ENCODE data around the gene PLA2G2F.

PLA2G2F gene

DNA sequence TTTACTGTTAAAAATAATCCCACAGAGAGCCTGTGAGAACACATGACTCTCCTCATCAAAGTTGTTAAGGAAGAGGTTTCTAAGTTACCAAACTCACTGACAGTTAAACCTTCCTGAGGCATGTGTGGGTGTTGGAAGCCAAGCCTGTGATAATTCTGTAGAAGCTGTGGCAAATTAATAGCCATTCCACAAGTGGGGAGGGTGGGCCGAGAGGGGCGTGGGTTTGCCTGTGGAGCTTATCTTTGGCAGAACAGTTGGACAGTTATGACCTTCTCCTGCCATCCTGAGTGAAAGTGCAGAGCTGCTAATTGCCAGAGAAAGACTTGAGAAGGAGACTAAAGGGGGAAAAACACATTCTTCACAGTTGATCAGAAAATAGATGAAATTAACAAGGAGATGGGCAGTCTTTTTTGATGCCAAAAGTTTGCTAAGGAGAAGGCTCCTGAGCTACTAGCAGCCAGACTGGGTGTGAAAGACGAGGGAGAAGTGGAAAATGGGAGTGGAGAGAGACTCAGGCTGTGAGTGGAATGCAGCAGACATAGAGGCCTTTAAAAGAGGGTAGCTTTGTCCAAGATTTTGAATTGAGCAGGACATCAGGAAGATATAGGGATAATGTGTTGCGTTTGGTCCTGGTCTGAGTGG is 48.8 kb downstream of the PLA2G2F start:
- no peak overlapping the region for H3K4me3 ChIP-seq (replicated peaks; ENCODE audit: low read depth, low read length)
- TF ChIP-seq, protein P1, sequence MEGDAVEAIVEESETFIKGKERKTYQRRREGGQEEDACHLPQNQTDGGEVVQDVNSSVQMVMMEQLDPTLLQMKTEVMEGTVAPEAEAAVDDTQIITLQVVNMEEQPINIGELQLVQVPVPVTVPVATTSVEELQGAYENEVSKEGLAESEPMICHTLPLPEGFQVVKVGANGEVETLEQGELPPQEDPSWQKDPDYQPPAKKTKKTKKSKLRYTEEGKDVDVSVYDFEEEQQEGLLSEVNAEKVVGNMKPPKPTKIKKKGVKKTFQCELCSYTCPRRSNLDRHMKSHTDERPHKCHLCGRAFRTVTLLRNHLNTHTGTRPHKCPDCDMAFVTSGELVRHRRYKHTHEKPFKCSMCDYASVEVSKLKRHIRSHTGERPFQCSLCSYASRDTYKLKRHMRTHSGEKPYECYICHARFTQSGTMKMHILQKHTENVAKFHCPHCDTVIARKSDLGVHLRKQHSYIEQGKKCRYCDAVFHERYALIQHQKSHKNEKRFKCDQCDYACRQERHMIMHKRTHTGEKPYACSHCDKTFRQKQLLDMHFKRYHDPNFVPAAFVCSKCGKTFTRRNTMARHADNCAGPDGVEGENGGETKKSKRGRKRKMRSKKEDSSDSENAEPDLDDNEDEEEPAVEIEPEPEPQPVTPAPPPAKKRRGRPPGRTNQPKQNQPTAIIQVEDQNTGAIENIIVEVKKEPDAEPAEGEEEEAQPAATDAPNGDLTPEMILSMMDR (IDR thresholded peaks at IDR 0.05; ENCODE audit: low read depth, low read length, missing control alignments) = no peak
- DNase-seq (ENCODE audit: extremely low read depth, low read depth) = no peak

DNA sequence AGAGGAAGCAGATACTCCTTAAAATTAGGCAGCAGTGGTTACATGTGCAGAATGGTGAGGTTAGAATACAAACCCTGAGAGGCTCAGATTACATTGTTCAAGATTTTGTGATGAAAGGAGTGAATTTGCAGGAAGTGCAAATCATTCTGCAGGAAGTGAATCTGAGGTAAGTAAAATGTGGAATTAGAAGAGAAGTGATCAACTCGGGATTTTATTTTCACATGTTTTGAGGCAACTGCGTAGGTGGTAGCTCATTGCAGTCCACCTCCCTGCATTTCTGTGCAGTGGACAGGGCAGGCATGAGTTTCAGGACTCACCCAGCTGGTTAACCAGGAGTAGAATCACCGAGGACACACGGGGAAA is 49.3 kb downstream of the PLA2G2F start:
- TF ChIP-seq, protein P1 (IDR thresholded peaks at IDR 0.05; ENCODE audit: low read depth, low read length, missing control alignments) = no peak
- H3K4me3 ChIP-seq (replicated peaks; ENCODE audit: low read depth, low read length) = no peak overlapping the region
- no peak for DNase-seq (ENCODE audit: extremely low read depth, low read depth)

DNA sequence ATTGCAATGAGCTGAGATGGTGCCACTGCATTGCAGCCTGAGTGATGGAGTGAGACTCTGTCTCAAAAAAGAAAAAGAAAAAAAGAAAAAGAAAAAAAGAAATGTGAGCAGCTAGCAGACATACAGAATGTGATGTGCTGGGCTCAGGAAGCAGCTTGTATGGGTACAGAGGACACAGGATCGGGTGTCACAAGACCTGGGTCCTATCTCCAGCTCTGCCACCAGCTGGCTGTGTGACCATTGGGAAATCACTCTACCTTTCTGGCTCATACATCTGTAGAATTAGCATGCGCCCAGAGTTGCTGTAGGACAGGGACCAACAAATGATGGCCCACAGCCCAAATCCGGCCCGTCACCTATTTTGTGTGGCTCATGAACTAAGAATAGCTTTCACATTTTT is 50.5 kb downstream of the PLA2G2F start:
- TF ChIP-seq, protein P1 (IDR thresholded peaks at IDR 0.05; ENCODE audit: low read depth, low read length, missing control alignments) = no peak
- H3K4me3 ChIP-seq (replicated peaks; ENCODE audit: low read depth, low read length) = no peak overlapping the region
- no peak for DNase-seq (ENCODE audit: extremely low read depth, low read depth)

DNA sequence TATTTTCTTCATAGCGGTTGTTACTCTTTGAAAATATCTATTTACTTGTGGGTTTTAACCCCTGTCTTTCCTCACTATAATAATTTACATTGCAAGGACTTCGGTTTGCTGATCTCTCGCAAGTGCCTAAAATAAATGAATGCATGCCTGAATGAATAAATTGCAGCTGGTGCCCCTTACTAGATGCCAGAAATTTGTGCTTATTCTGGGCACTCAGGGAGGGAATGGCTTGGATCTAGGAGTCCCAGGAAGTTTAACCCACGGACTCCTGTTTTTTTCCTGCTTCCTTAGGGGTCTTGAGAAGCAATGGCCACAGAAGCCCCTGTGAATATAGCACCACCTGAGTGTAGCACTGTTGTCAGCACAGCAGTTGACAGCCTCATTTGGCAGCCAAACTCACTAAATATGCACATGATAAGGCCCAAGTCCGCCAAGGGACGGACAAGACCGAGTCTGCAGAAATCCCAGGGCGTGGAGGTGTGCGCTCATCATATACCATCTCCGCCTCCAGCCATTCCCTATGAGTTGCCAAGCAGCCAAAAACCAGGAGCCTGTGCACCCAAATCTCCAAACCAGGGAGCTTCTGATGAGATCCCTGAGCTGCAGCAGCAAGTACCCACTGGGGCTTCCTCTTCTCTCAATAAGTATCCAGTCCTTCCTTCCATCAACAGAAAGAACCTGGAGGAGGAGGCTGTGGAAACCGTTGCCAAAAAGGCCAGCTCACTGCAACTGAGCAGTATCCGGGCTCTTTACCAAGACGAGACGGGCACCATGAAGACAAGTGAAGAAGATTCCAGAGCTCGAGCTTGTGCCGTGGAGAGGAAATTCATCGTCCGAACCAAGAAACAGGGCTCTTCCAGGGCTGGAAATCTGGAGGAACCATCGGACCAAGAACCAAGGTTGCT is 51.4 kb downstream of the PLA2G2F start:
- TF ChIP-seq, protein P1 (IDR thresholded peaks at IDR 0.05; ENCODE audit: low read depth, low read length, missing control alignments) = no peak
- H3K4me3 ChIP-seq (replicated peaks; ENCODE audit: low read depth, low read length) = no peak overlapping the region
- DNase-seq (ENCODE audit: extremely low read depth, low read depth) = no peak

DNA sequence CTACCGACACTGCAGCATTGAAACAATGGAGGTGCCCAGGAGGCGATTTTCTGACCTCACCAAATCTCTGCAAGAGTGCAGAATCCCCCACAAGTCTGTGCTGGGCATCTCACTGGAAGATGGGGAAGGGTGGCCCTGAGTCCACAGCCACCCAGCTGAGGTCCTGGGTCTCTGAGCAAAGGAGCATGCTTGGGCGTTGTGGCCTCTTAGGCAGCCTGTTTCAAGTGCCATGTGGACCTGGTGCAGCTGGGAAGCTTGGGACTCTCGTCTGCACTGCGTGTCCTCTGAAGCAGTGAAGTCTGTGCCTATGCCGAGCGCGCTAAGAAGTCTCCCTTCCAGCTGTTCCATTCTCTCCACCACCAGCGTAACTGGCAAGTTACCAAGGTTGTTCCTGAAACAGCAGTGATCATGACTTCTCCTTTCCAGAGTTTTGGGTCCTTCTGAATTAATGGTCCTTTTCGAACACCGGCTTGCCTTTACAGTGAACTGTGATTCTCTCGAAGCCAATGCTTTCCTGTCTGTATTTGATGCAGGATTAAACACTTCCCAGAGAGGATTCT is 52.2 kb downstream of the PLA2G2F start:
- H3K4me3 ChIP-seq (replicated peaks; ENCODE audit: low read depth, low read length) = no peak overlapping the region
- TF ChIP-seq, protein P1 (IDR thresholded peaks at IDR 0.05; ENCODE audit: low read depth, low read length, missing control alignments) = no peak
- no peak for DNase-seq (ENCODE audit: extremely low read depth, low read depth)

DNA sequence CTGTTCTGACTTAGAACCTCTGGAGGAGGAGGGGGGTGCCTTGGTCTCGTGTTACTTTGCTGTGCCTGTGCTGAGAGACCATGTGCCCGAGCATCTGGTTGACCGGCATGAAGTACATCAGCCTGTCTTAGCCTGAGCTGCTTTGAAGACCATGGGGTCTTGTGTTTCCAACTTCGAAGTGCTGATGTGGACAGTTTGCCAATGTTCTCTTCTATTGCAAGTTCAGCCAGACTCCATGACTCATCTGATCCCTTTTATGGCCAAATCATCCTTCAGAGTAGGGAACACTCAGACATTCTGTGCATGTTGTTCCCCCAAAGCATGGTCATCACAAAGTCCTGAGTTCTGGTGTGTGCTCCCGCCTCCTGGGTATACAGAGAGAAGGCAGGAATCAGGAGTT is 53.2 kb downstream of the PLA2G2F start:
- H3K4me3 ChIP-seq (replicated peaks; ENCODE audit: low read depth, low read length) = no peak overlapping the region
- DNase-seq (ENCODE audit: extremely low read depth, low read depth) = peak; percentile 14
- TF ChIP-seq, protein P1 (IDR thresholded peaks at IDR 0.05; ENCODE audit: low read depth, low read length, missing control alignments) = no peak

Data from HFF-Myc (cell line).